GM12878 (cell line): ENCODE measurements around the gene TNXB. TPM values are rescaled to one million over a fixed set of nuclear protein-coding genes. Genes with fewer than 3 reads are reported as not detected.

ENCODE experiments used
- ATAC-seq: fragments of 200-7000 bp; cut with Tn5 transposase; 3 replicates; pipeline ENCODE4 v1.9.1; 2020; ENCODE audit warnings: mild to moderate bottlenecking, moderate library complexity
- BruUV-seq: library from RNA; stranded (reverse); fragments of 400-500 nt; replicated peaks from 2 replicates; lab custom pipeline; 2021; lab: Mats Ljungman, UMichigan
- CTCF ChIA-PET: fragments of 300-600 bp; sonication (Branson Sonifier 250); formaldehyde crosslinking; extraction: SDS; loops from one replicate; lab custom pipeline; 2021; ENCODE audit warnings: inconsistent platforms; lab: Yijun Ruan, JAX
- POLR2A ChIA-PET: fragments of 350-600 bp; formaldehyde crosslinking; extraction: SDS; loops from one replicate; lab custom pipeline; 2021; ENCODE audit warnings: inconsistent platforms; lab: Charles Lee
- RAD21 ChIA-PET: fragments of 300-600 bp; sonication (Branson Sonifier 250); formaldehyde crosslinking; loops from one replicate; lab custom pipeline; 2023; ENCODE audit warnings: antibody characterized with exemption; ENCODE audit not compliant: unreplicated experiment; lab: Charles Lee
- SMC1A ChIA-PET: fragments of 300-600 bp; sonication (Branson Sonifier 250); formaldehyde crosslinking; loops from one replicate; lab custom pipeline; 2023; ENCODE audit not compliant: unreplicated experiment, uncharacterized antibody; lab: Charles Lee
- DNase-seq: peaks from one replicate; pipeline ENCODE4 v3.0.0-alpha.2; 2011; ENCODE audit warnings: low read depth, low spot score
- FAIRE-seq: peaks from 3 replicates; lab custom pipeline; 2011; peaks lifted over from hg19 to GRCh38; lab: Jason Lieb, UNC
- H2AFZ ChIP-seq: 2 replicates; pipeline ENCODE4 v1.6.0; 2011; ENCODE audit warnings: low read depth, low read length, control low read depth; ENCODE audit not compliant: control insufficient read depth
- H3K27ac ChIP-seq: 2 replicates; pipeline ENCODE4 v1.5.1; 2011; ENCODE audit warnings: control low read depth; ENCODE audit not compliant: control insufficient read depth, insufficient read depth
- H3K27me3 ChIP-seq, 2 experiments: replicated peaks in 1 of 2; 2 replicates each; pipeline versions ENCODE4 v1.6.0 to v1.6.1; 2011; ENCODE audit warnings: low read length in 1 of 2; ENCODE audit not compliant: control insufficient read depth in 2 of 2, insufficient read depth in 2 of 2
- H3K36me3 ChIP-seq, 2 experiments: 2 replicates each; pipeline ENCODE4 v1.5.1; 2011; ENCODE audit warnings: low read length in 1 of 2; ENCODE audit not compliant: control insufficient read depth in 2 of 2, insufficient read depth in 2 of 2
- H3K4me1 ChIP-seq: 2 replicates; pipeline ENCODE4 v1.6.1; 2011; ENCODE audit warnings: mild to moderate bottlenecking, low read length, moderate library complexity, mixed read lengths; ENCODE audit not compliant: control insufficient read depth, insufficient read depth
- H3K4me2 ChIP-seq: 2 replicates; pipeline ENCODE4 v1.6.0; 2011; ENCODE audit warnings: control low read depth; ENCODE audit not compliant: control insufficient read depth, insufficient read depth
- H3K4me3 ChIP-seq: fragments of 200-600 bp; sonication (generic); 2 replicates; pipeline ENCODE4 v1.5.1; 2016
- H3K79me2 ChIP-seq: 2 replicates; pipeline ENCODE4 v1.6.0; 2011; ENCODE audit warnings: low read length; ENCODE audit not compliant: control insufficient read depth, insufficient read depth
- H3K9ac ChIP-seq: 2 replicates; pipeline ENCODE4 v1.8.0; 2011; ENCODE audit warnings: low read length, control low read depth, mixed read lengths; ENCODE audit not compliant: control insufficient read depth, insufficient read depth
- H3K9me3 ChIP-seq: replicated peaks from 3 replicates; pipeline ENCODE4 v1.5.1; 2011; ENCODE audit warnings: mild to moderate bottlenecking, low read length; ENCODE audit not compliant: control insufficient read depth, insufficient read depth
- H4K20me1 ChIP-seq: 2 replicates; pipeline ENCODE4 v1.6.0; 2011; ENCODE audit not compliant: control insufficient read depth, insufficient read depth
- BMI1 ChIP-seq: fragments of 450-650 bp; IDR thresholded peaks from 2 replicates; pipeline ENCODE4 v1.6.1; 2016; ENCODE audit warnings: mild to moderate bottlenecking, moderate library complexity, borderline replicate concordance
- BRCA1 ChIP-seq: IDR thresholded peaks from 2 replicates; pipeline ENCODE4 v1.6.1; 2011; ENCODE audit warnings: low read depth, low read length, improper control_type of control experiment
- CBFB ChIP-seq: IDR thresholded peaks from 2 replicates; pipeline ENCODE4 v1.6.1; 2016; ENCODE audit warnings: antibody characterized with exemption, low read depth
- CHD4 ChIP-seq: fragments of 200-600 bp; sonication (generic); IDR thresholded peaks from 2 replicates; pipeline ENCODE4 v1.6.1; 2016; ENCODE audit warnings: mild to moderate bottlenecking
- DPF2 ChIP-seq: fragments of 450-650 bp; IDR thresholded peaks from 2 replicates; pipeline ENCODE4 v1.6.1; 2017; ENCODE audit warnings: mild to moderate bottlenecking
- IRF3 ChIP-seq: fragments of 450-650 bp; IDR thresholded peaks from 2 replicates; pipeline ENCODE4 v1.6.1; 2014; ENCODE audit warnings: mild to moderate bottlenecking
- MEF2A ChIP-seq: IDR thresholded peaks from 2 replicates; pipeline ENCODE4 v1.6.1; 2011; ENCODE audit warnings: low read depth, mild to moderate bottlenecking, low read length, moderate library complexity; ENCODE audit not compliant: insufficient read depth
- NR2C1 ChIP-seq: fragments of 450-650 bp; IDR thresholded peaks from 2 replicates; pipeline ENCODE4 v1.6.1; 2017; ENCODE audit warnings: antibody characterized with exemption, mild to moderate bottlenecking, moderate library complexity
- PAX8 ChIP-seq: fragments of 450-650 bp; IDR thresholded peaks from 2 replicates; pipeline ENCODE4 v1.6.1; 2017; ENCODE audit warnings: mild to moderate bottlenecking, moderate library complexity
- TAF1 ChIP-seq: IDR thresholded peaks from 2 replicates; pipeline ENCODE4 v1.6.1; 2011; ENCODE audit warnings: mild to moderate bottlenecking, low read depth, low read length, borderline replicate concordance
- TARDBP ChIP-seq: IDR thresholded peaks from 2 replicates; pipeline ENCODE4 v1.6.1; 2016; ENCODE audit warnings: borderline replicate concordance
- ZBED1 ChIP-seq: IDR thresholded peaks from 2 replicates; pipeline ENCODE4 v1.6.1; 2016; ENCODE audit warnings: borderline replicate concordance
- ZNF384 ChIP-seq: IDR thresholded peaks from 2 replicates; pipeline ENCODE4 v1.6.1; 2012; ENCODE audit warnings: low read depth, mild to moderate bottlenecking, low read length, improper control_type of control experiment, borderline replicate concordance
- WGBS: methylation state at CpG from one replicate; pipeline ENCODE4 v1.1.6; 2016; ENCODE audit warnings: low lambda C conversion rate; ENCODE audit not compliant: insufficient replicate concordance, insufficient coverage; ENCODE audit errors: missing lambda C conversion rate; 5-methylcytosine and 5-hydroxymethylcytosine counted together
- in situ Hi-C: fragments of 300-500 bp; cut with MboI; formaldehyde crosslinking; loops from 9 replicates; pipeline ENCODE4 v1.14.3; 2018; ENCODE audit warnings: mixed read lengths
- intact Hi-C: fragments of 100-400 bp; cut with micrococcal nuclease; formaldehyde crosslinking; loops from one replicate; pipeline ENCODE4 v1.14.2; 2022; ENCODE audit not compliant: unreplicated experiment
- polyA plus RNA-seq, 11 experiments: library from polyadenylated mRNA; depleted of rRNA in 4 of 11; unstranded in 6 of 11; stranded (reverse) in 5 of 11; fragments of >200 nt; fragmentation: Nextera tagmentation in 4 of 11; fragmentation: Illumina TruSeq in 1 of 11; extraction: Ambion mirVana in 4 of 11; extraction: Trizol in 1 of 11; gene quantifications; 1 replicate in 1 of 11; 2 replicates in 10 of 11; pipeline versions ENCODE4 v1.2.1 to v1.2.3, GENCODE V29; 2011 to 2016; ENCODE audit warnings: inconsistent platforms in 2 of 11, missing spikeins in 2 of 11, low read depth in 1 of 11
- total RNA-seq, 4 experiments: library from RNA; depleted of rRNA in 3 of 4; stranded (reverse); fragments of >200 nt in 3 of 4; fragmentation: Illumina TruSeq in 1 of 4; extraction: Trizol in 1 of 4; gene quantifications; 2 replicates each; pipeline versions ENCODE4 v1.2.1 to v1.2.3, GENCODE V29; 2013 to 2021

The TNXB gene
- total and polyA plus RNA-seq, 10 of the 15 experiments (the other 5 are each of a cell fraction or from before 2014, with no cell fraction given) = 0.03 to 2.5 (median 0.68) TPM; not detected in 2

DNA sequence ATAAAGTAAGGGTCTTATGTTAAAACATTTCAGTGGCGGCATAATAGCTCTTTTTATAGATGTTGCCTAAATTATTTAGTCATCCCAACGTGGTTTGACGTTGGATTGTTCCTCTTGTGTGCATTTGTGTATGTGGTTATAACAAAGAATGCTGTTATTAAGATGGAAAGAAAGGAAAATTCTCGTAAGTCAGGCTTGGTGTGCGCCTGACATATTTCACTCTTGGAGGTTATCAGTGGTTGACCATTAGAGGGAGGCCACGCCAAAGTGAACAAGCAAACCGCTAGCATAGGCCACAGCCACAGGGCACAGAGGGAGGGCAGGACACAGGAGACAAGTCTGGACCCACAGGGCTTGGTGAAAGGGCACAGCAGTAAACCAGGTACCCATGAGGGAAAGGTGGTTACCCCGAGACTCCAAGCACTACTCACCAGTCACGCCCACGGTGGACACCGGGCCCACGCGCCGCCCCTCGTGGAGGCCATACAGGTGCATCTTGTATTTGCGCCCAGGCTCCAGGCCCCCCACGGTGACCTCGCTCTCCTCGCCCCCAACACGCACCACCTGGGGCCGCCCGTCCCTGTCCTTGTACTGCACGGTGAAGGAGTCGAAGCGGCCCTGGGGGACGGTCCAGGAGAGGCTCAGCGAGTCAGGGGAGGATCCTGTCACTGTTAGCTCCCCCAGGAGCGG, 48.0 kb downstream of the TNXB start:
- FAIRE-seq (no peak), DNase-seq (no peak), ATAC-seq (no peak)
- no peak overlapping the region for H2AFZ ChIP-seq
- peaks cover 0 to 2% of the 10 kb centered on the region in 2 experiments; a peak in 2 of 4 replicates for H3K27me3 ChIP-seq
- intact Hi-C loops (no loop called here), in situ Hi-C loops (no loop called here)
- ChIA-PET RAD21 (no interaction called here), POLR2A (no interaction called here), CTCF (no interaction called here), SMC1A (no interaction called here)
- BruUV-seq = no TSS peak
- TF ChIP-seq MEF2A = no peak
- no peak for TF ChIP-seq BMI1
- no peak for TF ChIP-seq IRF3
- no peak for TF ChIP-seq TARDBP
- no peak for TF ChIP-seq ZNF384
- TF ChIP-seq DPF2 = no peak
- TF ChIP-seq ZBED1 = no peak
- TF ChIP-seq BRCA1 = no peak
- TF ChIP-seq CBFB = no peak
- no peak for TF ChIP-seq CHD4
- no peak for TF ChIP-seq NR2C1
- TF ChIP-seq TAF1 = no peak
- TF ChIP-seq PAX8 = no peak
- no peak overlapping the region for H3K9ac ChIP-seq
- H3K4me1 ChIP-seq = no peaks in the 10 kb centered on the region
- no peaks in the 10 kb centered on the region for H3K36me3 ChIP-seq
- H3K27ac ChIP-seq = no peak overlapping the region
- H3K4me2 ChIP-seq = no peak overlapping the region
- no peaks in the 10 kb centered on the region for H3K79me2 ChIP-seq
- WGBS = 50% methylated on average over 22 of the region's 28 CpGs
- no peak overlapping the region for H3K4me3 ChIP-seq
- H3K9me3 ChIP-seq = no peaks in the 10 kb centered on the region
- no peaks in the 10 kb centered on the region for H4K20me1 ChIP-seq
